ENCODE measurements around the gene ACTRT2.

ACTRT2 gene

GRCh38 chr1:3003039-3003940, 18.0 kb upstream of the ACTRT2 start:
- DNase-seq (ENCODE audit: low spot score), result no peak

GRCh38 chr1:3003941-3004270, 17.4 kb upstream of the ACTRT2 start:
- DNase-seq (ENCODE audit: low spot score), result no peak

GRCh38 chr1:3004285-3005205, 16.7 kb upstream of the ACTRT2 start:
- DNase-seq (ENCODE audit: low spot score), result no peak

GRCh38 chr1:3005771-3006170, 15.5 kb upstream of the ACTRT2 start:
- no peak for DNase-seq (ENCODE audit: low spot score)

- no peak for DNase-seq (ENCODE audit: low spot score)
Observed at GRCh38 chr1:3007298-3008147, 13.7 kb upstream of the ACTRT2 start.

GRCh38 chr1:3009021-3009420, 12.2 kb upstream of the ACTRT2 start:
- DNase-seq (ENCODE audit: low spot score), result no peak

GRCh38 chr1:3009556-3009955, 11.7 kb upstream of the ACTRT2 start:
- DNase-seq (ENCODE audit: low spot score), result no peak

GRCh38 chr1:3011127-3011526, 10.1 kb upstream of the ACTRT2 start:
- no peak for DNase-seq (ENCODE audit: low spot score)

GRCh38 chr1:3011631-3012455, 9.4 kb upstream of the ACTRT2 start:
- DNase-seq (ENCODE audit: low spot score), result no peak

GRCh38 chr1:3012456-3013291, 8.6 kb upstream of the ACTRT2 start:
- peak; percentile 40 for DNase-seq (ENCODE audit: low spot score)

GRCh38 chr1:3013371-3014049, 7.8 kb upstream of the ACTRT2 start:
- DNase-seq (ENCODE audit: low spot score), result no peak

- DNase-seq (ENCODE audit: low spot score), result no peak
Observed at GRCh38 chr1:3014050-3014440, 7.2 kb upstream of the ACTRT2 start.

- DNase-seq (ENCODE audit: low spot score), result no peak
Observed at GRCh38 chr1:3014443-3015268, 6.6 kb upstream of the ACTRT2 start.

- DNase-seq (ENCODE audit: low spot score), result no peak
Observed at GRCh38 chr1:3015269-3015635, 6.0 kb upstream of the ACTRT2 start.

GRCh38 chr1:3015744-3016143, 5.5 kb upstream of the ACTRT2 start:
- DNase-seq (ENCODE audit: low spot score), result no peak

GRCh38 chr1:3016641-3017439, 4.4 kb upstream of the ACTRT2 start:
- no peak for DNase-seq (ENCODE audit: low spot score)

- DNase-seq (ENCODE audit: low spot score), result no peak
Observed at GRCh38 chr1:3017440-3018050, 3.7 kb upstream of the ACTRT2 start.

GRCh38 chr1:3018051-3018471, 3.2 kb upstream of the ACTRT2 start:
- DNase-seq (ENCODE audit: low spot score), result no peak
